PC-3 (cell line): ENCODE results near the gene DRAXIN.

Experiments used
- EZH2 ChIP-seq: fragments of 300-600 bp; sonication (generic); IDR thresholded peaks from one replicate; pipeline ENCODE4 v1.6.1; 2017; ENCODE audit warnings: antibody characterized with exemption, mild to moderate bottlenecking, low read length; ENCODE audit not compliant: unreplicated experiment
- EZH2phosphoT487 ChIP-seq: fragments of 300-600 bp; sonication (generic); IDR thresholded peaks from 2 replicates; pipeline ENCODE4 v1.6.1; 2018; ENCODE audit warnings: mild to moderate bottlenecking, antibody characterized with exemption, low read length, borderline replicate concordance
- TF ChIP-seq, protein P1 (sequence below): fragments of 300-600 bp; sonication (generic); conservative IDR thresholded peaks from 2 replicates; pipeline ENCODE4 v1.5.1; 2017; ENCODE audit warnings: antibody characterized with exemption, low read depth, mild to moderate bottlenecking, low read length

DNA sequence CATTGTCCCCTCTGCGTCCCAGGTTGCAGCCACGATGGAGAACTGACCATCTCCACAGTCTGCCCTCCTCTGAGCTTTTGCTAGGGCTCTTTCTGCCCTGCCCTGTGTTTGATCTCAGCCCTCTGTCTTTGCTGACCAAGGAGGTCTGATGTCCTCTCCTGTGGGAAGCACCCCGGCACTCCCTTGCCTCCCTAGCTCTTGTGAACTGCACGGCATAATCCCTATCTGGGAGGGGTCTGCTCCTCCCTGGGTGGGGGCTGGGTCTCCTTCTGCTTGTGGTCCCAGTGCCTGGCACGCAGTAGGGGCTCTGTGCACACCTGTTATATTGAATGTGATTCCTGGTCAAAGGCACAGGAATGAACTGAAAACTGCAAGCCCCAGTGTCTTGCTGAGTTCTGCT, 2.4 kb downstream of the DRAXIN start:
- TF ChIP-seq, protein P1, sequence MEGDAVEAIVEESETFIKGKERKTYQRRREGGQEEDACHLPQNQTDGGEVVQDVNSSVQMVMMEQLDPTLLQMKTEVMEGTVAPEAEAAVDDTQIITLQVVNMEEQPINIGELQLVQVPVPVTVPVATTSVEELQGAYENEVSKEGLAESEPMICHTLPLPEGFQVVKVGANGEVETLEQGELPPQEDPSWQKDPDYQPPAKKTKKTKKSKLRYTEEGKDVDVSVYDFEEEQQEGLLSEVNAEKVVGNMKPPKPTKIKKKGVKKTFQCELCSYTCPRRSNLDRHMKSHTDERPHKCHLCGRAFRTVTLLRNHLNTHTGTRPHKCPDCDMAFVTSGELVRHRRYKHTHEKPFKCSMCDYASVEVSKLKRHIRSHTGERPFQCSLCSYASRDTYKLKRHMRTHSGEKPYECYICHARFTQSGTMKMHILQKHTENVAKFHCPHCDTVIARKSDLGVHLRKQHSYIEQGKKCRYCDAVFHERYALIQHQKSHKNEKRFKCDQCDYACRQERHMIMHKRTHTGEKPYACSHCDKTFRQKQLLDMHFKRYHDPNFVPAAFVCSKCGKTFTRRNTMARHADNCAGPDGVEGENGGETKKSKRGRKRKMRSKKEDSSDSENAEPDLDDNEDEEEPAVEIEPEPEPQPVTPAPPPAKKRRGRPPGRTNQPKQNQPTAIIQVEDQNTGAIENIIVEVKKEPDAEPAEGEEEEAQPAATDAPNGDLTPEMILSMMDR: no peak
- TF ChIP-seq EZH2 (no peak), EZH2phosphoT487 (no peak)
